Tibial artery (tissue), 4 donors: ENCODE data around the gene FAM181A.
A peak's percentile ranks its signal among the peaks of the same experiment; 100 is the strongest.

Experiments
- DNase-seq, 2 donors: peaks; one replicate each; pipeline ENCODE4 v3.0.0-alpha.2; 2019
- H3K27ac ChIP-seq, 2 donors: fragments of 200-600 bp; sonication (generic) in 1 of 2; 1 replicate in 1 of 2; 2 replicates in 1 of 2; pipeline ENCODE4 v1.5.1; 2018 to 2019; ENCODE audit warnings: mild to moderate bottlenecking in 1 of 2
- H3K27me3 ChIP-seq, 2 donors: fragments of 200-600 bp; sonication (generic) in 1 of 2; one replicate each; pipeline versions ENCODE4 v1.5.1 to v1.6.0; 2016 to 2019
- H3K36me3 ChIP-seq, 3 donors: fragments of 200-600 bp; sonication (generic) in 2 of 3; one replicate each; pipeline ENCODE4 v1.5.1; 2016 to 2019; ENCODE audit warnings: mild to moderate bottlenecking in 2 of 3
- H3K4me1 ChIP-seq, 4 donors: fragments of 200-600 bp; sonication (generic) in 2 of 4; 1 replicate in 3 of 4; 2 replicates in 1 of 4; pipeline ENCODE4 v1.5.1; 2016 to 2019
- H3K4me3 ChIP-seq, 2 donors: fragments of 200-600 bp; sonication (generic) in 1 of 2; 1 replicate in 1 of 2; 2 replicates in 1 of 2; pipeline ENCODE4 v1.5.1; 2018 to 2019; ENCODE audit warnings: mild to moderate bottlenecking in 2 of 2
- H3K9me3 ChIP-seq, 3 donors: fragments of 200-600 bp; sonication (generic) in 1 of 3; one replicate each; pipeline ENCODE4 v1.5.1; 2016 to 2019
- intact Hi-C: fragments of 100-400 bp; cut with DNase I; formaldehyde crosslinking; loops from one replicate; pipeline ENCODE4 v1.15.0; 2023; ENCODE audit warnings: low total_unique reads
- TF ChIP-seq, protein P1 (sequence below), 2 experiments: fragments of 200-600 bp in 1 of 2; fragments of 450-650 bp in 1 of 2; IDR thresholded peaks; one replicate each; pipeline ENCODE4 v1.5.1; 2017 to 2019; ENCODE audit warnings: antibody characterized with exemption in 2 of 2, mild to moderate bottlenecking in 1 of 2, moderate library complexity in 1 of 2

Gene FAM181A

DNA sequence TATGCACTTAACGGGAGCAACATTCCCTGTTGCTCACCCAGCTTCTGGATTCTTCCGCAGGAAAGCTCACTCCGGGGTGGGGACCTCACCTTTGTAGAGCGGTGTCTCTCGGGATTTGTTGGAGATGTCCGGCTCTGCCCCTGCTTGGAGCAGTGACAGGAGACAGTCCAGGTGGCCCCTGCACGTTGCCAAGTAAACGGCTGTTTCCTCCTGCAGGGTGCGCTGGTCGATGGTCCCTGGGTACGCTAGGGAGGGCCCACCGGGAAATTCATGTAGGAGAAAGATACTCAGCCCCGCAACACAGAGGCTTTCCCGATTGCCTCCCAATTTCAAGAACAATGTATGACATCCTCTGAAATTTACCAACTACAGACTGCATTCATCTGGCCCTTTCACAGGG lies 26.1 kb downstream of the FAM181A start:
- H3K4me3 ChIP-seq, result no peak overlapping the region
- H3K27ac ChIP-seq, result no peak overlapping the region
- intact Hi-C loops, result no loop called here
- H3K4me1 ChIP-seq, result peaks cover 0 to 18% (median 4%) of the 10 kb centered on the region in 4 donors
- DNase-seq, result no peak
- no peaks in the 10 kb centered on the region for H3K9me3 ChIP-seq
- peaks cover 36 to 52% (median 50%) of the 10 kb centered on the region in 3 donors for H3K36me3 ChIP-seq
- TF ChIP-seq, protein P1, sequence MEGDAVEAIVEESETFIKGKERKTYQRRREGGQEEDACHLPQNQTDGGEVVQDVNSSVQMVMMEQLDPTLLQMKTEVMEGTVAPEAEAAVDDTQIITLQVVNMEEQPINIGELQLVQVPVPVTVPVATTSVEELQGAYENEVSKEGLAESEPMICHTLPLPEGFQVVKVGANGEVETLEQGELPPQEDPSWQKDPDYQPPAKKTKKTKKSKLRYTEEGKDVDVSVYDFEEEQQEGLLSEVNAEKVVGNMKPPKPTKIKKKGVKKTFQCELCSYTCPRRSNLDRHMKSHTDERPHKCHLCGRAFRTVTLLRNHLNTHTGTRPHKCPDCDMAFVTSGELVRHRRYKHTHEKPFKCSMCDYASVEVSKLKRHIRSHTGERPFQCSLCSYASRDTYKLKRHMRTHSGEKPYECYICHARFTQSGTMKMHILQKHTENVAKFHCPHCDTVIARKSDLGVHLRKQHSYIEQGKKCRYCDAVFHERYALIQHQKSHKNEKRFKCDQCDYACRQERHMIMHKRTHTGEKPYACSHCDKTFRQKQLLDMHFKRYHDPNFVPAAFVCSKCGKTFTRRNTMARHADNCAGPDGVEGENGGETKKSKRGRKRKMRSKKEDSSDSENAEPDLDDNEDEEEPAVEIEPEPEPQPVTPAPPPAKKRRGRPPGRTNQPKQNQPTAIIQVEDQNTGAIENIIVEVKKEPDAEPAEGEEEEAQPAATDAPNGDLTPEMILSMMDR (IDR thresholded peaks at IDR 0.05), result no peak
- no peaks in the 10 kb centered on the region for H3K27me3 ChIP-seq

DNA sequence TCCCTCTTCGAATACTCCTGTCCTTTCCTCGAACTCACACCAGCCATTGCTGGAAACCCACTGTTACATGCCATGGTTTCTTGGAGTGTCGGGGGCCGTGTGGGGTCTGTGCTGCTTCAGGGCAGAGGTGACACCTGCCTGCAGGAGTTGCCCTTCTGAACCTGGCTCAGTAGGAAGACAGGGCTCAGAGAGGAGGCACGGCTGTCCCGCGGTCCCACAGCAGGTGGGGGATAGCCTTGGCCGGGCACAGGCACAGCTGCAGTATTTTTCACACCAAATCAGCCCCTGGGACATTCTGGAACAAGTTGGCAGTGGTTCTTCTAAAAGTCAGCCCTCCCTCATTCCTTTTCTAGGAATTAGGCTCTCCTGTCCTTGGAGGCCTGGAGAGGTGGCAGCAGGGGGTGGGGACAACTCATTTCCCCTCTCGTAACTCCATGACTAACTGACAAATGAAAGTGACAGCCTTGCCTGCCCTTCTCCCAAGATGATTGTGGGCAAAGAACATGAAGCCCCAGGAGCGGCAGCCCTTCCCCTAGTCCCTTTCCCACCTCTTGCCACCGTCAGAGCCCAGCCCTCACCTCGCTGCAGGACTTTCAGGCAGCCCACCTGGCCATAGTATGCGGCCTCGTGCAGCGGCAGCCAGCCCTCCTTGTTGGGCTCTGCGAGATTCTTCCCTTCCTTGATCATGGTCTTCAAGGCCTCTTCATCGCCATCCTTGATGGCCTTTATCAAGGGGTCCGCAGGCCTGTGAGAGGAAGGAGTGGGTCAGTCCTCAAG lies 26.8 kb downstream of the FAM181A start:
- no peak for DNase-seq
- Histone ChIP-seq H3K4me1 (peaks cover 0 to 24% (median 5%) of the 10 kb centered on the region in 4 donors), H3K36me3 (peaks cover 36 to 48% (median 45%) of the 10 kb centered on the region in 3 donors), H3K27ac (no peak overlapping the region), H3K27me3 (no peaks in the 10 kb centered on the region), H3K9me3 (no peaks in the 10 kb centered on the region), H3K4me3 (no peak overlapping the region)
- TF ChIP-seq, protein P1 (IDR thresholded peaks at IDR 0.05), result no peak
- intact Hi-C loops, result no loop called here

DNA sequence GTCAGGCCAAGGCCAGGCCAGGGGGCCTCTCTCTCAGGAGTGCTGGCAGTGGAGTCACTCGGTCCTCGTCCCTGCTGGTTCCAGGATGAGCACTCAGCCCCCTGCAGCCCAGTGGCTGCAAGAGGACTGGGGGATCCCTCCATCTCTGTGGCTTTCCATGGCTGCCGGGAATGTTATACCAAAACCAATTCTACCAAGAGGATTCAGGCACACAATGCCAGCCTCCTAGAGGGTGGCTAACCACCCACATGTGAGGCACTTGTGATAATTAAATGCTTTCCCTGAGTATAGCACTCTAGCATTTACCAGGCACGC lies 27.3 kb downstream of the FAM181A start:
- no peak overlapping the region for H3K27ac ChIP-seq
- no peak for DNase-seq
- H3K4me1 ChIP-seq, result peaks cover 0 to 30% (median 10%) of the 10 kb centered on the region in 4 donors
- no peaks in the 10 kb centered on the region for H3K27me3 ChIP-seq
- TF ChIP-seq, protein P1 (IDR thresholded peaks at IDR 0.05), result no peak
- peaks cover 35 to 45% (median 40%) of the 10 kb centered on the region in 3 donors for H3K36me3 ChIP-seq
- no peaks in the 10 kb centered on the region for H3K9me3 ChIP-seq
- intact Hi-C loops, result no loop called here
- H3K4me3 ChIP-seq, result no peak overlapping the region

DNA sequence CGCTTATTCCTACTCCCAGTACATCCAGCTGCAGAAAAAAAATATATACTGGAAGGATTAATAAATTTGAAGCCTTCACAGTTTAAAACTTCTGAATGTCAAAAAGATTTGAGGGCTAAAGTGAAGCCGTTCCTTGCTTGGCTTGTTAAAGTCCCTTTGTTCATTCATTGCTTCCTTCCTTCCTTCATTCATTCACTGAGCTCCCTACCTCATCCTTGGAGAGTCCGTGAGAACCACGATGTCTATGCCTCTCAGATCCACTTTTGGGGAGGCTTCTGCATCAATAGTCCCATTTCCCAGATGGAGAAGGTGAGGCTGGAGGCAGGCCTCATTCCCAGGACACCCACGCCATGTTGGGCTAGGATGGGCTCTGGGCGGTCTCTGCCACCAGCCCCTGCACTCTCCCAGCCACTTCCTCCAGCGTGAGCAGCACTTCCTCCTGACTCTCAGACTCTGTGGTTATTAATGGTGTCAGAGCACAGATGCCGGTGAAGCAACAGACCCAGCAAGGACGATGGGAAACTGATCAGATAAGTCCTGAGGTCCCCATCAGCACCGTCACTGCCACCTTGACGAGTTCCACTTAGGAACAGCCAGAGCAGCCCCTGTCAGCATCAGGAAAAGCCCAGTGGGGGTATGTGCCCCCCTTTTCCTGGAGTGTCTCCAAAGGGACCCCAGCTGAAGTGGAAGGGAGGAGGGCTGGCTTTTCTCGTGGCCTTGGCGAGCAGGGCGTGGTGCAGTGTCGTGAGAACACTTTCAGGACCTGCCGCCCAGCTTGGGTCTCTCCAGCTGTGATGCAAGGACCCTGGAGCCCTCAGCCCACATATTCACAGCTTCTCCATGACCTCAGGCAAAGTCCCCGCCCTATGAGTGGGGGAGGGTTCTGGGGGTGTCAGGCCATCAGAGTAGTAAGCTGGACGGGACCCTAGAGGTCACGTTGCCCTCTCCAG lies 28.0 kb downstream of the FAM181A start:
- no peak for DNase-seq
- TF ChIP-seq, protein P1 (IDR thresholded peaks at IDR 0.05), result no peak
- Histone ChIP-seq H3K4me3 (no peak overlapping the region), H3K4me1 (peaks cover 0 to 37% (median 14%) of the 10 kb centered on the region in 4 donors), H3K36me3 (peaks cover 28 to 41% (median 34%) of the 10 kb centered on the region in 3 donors), H3K27ac (no peak overlapping the region), H3K27me3 (no peaks in the 10 kb centered on the region), H3K9me3 (no peaks in the 10 kb centered on the region)
- intact Hi-C loops, result no loop called here

DNA sequence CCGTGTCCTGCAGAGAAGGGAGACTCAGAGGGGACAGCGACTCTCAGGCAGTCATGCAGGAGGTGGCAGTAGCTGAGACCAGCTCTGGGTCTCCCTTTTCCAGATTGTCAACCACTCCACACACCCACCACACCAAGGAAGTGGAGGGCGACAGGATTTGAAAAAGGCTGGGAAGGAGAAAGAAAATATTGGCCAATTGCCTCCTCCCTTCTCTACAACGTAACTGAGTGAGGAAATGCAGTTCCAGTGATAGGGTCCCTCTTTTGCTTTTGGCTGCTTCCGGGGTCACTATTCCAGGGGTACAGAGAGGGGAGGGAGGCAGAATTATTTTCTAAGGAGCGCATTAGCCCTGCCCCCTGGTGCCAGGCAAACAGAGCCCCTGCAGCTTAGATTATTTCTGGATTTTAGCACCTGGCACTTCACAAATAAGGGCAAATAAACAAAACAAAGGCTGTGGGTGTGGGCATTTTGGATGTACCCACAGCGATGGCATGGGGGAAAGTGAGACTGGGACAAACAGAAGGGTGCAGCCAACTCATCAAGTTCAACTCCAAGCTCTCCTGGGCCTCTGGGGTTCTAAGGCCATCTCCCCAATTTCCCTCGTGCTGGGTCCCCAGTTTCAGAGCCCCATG lies 28.8 kb downstream of the FAM181A start:
- Histone ChIP-seq H3K27me3 (no peaks in the 10 kb centered on the region), H3K36me3 (peaks cover 21 to 37% (median 26%) of the 10 kb centered on the region in 3 donors), H3K4me1 (peaks cover 0 to 40% (median 14%) of the 10 kb centered on the region in 4 donors), H3K27ac (peak overlapping the region in 1 of 2 donors; percentile 46), H3K9me3 (no peaks in the 10 kb centered on the region), H3K4me3 (no peak overlapping the region)
- TF ChIP-seq, protein P1 (IDR thresholded peaks at IDR 0.05), result no peak
- intact Hi-C loops, result no loop called here
- DNase-seq, result no peak
